ENCODE data around the gene UBE2QL1.

UBE2QL1 gene

GRCh38 chr5:6527749-6528455 is 79.2 kb downstream of the UBE2QL1 start:
- TF ChIP-seq CTCF (IDR thresholded peaks at IDR 0.05; ENCODE audit: insufficient read depth, low read depth, low read length, missing control alignments) = no peak
- DNase-seq (ENCODE audit: low read depth) = no peak
- no peak overlapping the region for H3K4me3 ChIP-seq (ENCODE audit: low read depth, low read length)

GRCh38 chr5:6535594-6535993 is 86.9 kb downstream of the UBE2QL1 start:
- H3K4me3 ChIP-seq (ENCODE audit: low read depth, low read length) = no peak overlapping the region
- DNase-seq (ENCODE audit: low read depth) = no peak
- no peak for TF ChIP-seq CTCF (IDR thresholded peaks at IDR 0.05; ENCODE audit: insufficient read depth, low read depth, low read length, missing control alignments)

- DNase-seq (ENCODE audit: low read depth) = no peak
- H3K4me3 ChIP-seq (ENCODE audit: low read depth, low read length) = no peak overlapping the region
- TF ChIP-seq CTCF (IDR thresholded peaks at IDR 0.05; ENCODE audit: insufficient read depth, low read depth, low read length, missing control alignments) = no peak
These were observed 90.4 kb downstream of the UBE2QL1 start for GRCh38 chr5:6539060-6539459.

GRCh38 chr5:6540111-6540827 is 91.6 kb downstream of the UBE2QL1 start:
- no peak for TF ChIP-seq CTCF (IDR thresholded peaks at IDR 0.05; ENCODE audit: insufficient read depth, low read depth, low read length, missing control alignments)
- H3K4me3 ChIP-seq (ENCODE audit: low read depth, low read length) = no peak overlapping the region
- DNase-seq (ENCODE audit: low read depth) = no peak

- TF ChIP-seq CTCF (IDR thresholded peaks at IDR 0.05; ENCODE audit: insufficient read depth, low read depth, low read length, missing control alignments) = no peak
- no peak for DNase-seq (ENCODE audit: low read depth)
- H3K4me3 ChIP-seq (ENCODE audit: low read depth, low read length) = no peak overlapping the region
These were observed 92.8 kb downstream of the UBE2QL1 start for GRCh38 chr5:6541256-6542013.

GRCh38 chr5:6542421-6543345 is 94.0 kb downstream of the UBE2QL1 start:
- DNase-seq (ENCODE audit: low read depth) = no peak
- no peak for TF ChIP-seq CTCF (IDR thresholded peaks at IDR 0.05; ENCODE audit: insufficient read depth, low read depth, low read length, missing control alignments)
- no peak overlapping the region for H3K4me3 ChIP-seq (ENCODE audit: low read depth, low read length)

Measured in GM12865 (cell line).